Aorta (tissue), 5 donors: ENCODE measurements around the gene ATF2. TPM values are rescaled to one million over a fixed set of nuclear protein-coding genes. Genes with fewer than 3 reads are reported as not detected.

ENCODE experiments used
- ATAC-seq: fragments of 200-7000 bp; cut with Tn5 transposase; one replicate; pipeline ENCODE4 v1.9.1; 2022; ENCODE audit warnings: moderate library complexity; ENCODE audit not compliant: low FRiP score
- DNase-seq, 2 donors: peaks; one replicate each; pipeline ENCODE4 v3.0.0-alpha.2; 2020
- H3K27ac ChIP-seq, 2 donors: one replicate each; pipeline ENCODE4 v1.5.1; 2013; ENCODE audit warnings: low read length in 2 of 2, mild to moderate bottlenecking in 2 of 2, moderate library complexity in 2 of 2, control low read depth in 1 of 2, inconsistent platforms in 1 of 2, low read depth in 1 of 2
- H3K27me3 ChIP-seq, 2 donors: one replicate each; pipeline ENCODE4 v1.6.1; 2013; ENCODE audit warnings: control low read depth in 1 of 2, low read length in 1 of 2, mild to moderate bottlenecking in 1 of 2, moderate library complexity in 1 of 2; ENCODE audit not compliant: insufficient read depth in 2 of 2, control insufficient read depth in 1 of 2
- H3K36me3 ChIP-seq, 2 donors: one replicate each; pipeline ENCODE4 v1.6.1; 2013; ENCODE audit warnings: control low read depth in 1 of 2, low read length in 1 of 2, mild to moderate bottlenecking in 1 of 2; ENCODE audit not compliant: insufficient read depth in 2 of 2, control insufficient read depth in 1 of 2
- H3K4me1 ChIP-seq, 2 donors: one replicate each; pipeline ENCODE4 v1.6.1; 2013; ENCODE audit warnings: low read length in 2 of 2, control low read depth in 1 of 2, mild to moderate bottlenecking in 1 of 2, moderate library complexity in 1 of 2; ENCODE audit not compliant: insufficient read depth in 2 of 2, control insufficient read depth in 1 of 2
- H3K4me3 ChIP-seq, 2 donors: one replicate each; pipeline ENCODE4 v1.5.1; 2013; ENCODE audit warnings: low read length in 2 of 2, control low read depth in 1 of 2, mild to moderate bottlenecking in 1 of 2
- H3K9me3 ChIP-seq: one replicate; pipeline ENCODE4 v1.6.1; 2013; ENCODE audit warnings: mild to moderate bottlenecking, low read length; ENCODE audit not compliant: control insufficient read depth
- WGBS, 2 donors: extraction: QIAGEN DNeasy Blood & Tissue Kit; methylation state at CpG; one replicate each; pipeline ENCODE4 v1.1.7; 2013; 5-methylcytosine and 5-hydroxymethylcytosine counted together
- intact Hi-C, 2 donors: fragments of 100-400 bp; cut with DNase I; formaldehyde crosslinking; loops; one replicate each; pipeline versions ENCODE4 v1.14.2 to v1.15.0; 2022
- microRNA-seq, 2 donors: library from miRNA; unstranded; fragments of <30 nt; microRNA quantifications; one replicate each; pipeline ENCODE4 v1.2.0, GENCODE V29; 2020
- polyA plus RNA-seq, 2 donors: library from polyadenylated mRNA; stranded (reverse); fragments of 200-250 nt; gene quantifications; one replicate each; pipeline ENCODE4 v1.2.3, GENCODE V29; 2013
- total RNA-seq, 2 donors: library from RNA; stranded (reverse); fragmentation: NEBNext Ultra II Directional; extraction: Animal tissue kit (Norgen Biotek cat#: 25700); gene quantifications; one replicate each; pipeline ENCODE4 v1.2.1, GENCODE V29; 2021
- donor health status: healthy with polysubstance abuse.
- donor health status: Bipolar disorder and iron deficiency.
- donor health status: DM: no; HTN: no; CAD: no.
- donor health status: DM: no; HTN: no; CAD: no.
- donor health status: DM: yes; HTN: yes; CAD: no.

The ATF2 gene
- total and polyA plus RNA-seq, 4 donors, result 17.3 to 72.0 (median 40.9) TPM

GRCh38 chr2:175022923-175023322, 145.1 kb downstream of the ATF2 start:
- intact Hi-C loops, result no loop called here
- WGBS, 2 donors, result 86 to 87% methylated on average over 3 of the region's 3 CpGs
- no peak for ATAC-seq

More at GRCh38 chr2:175022923-175023322, 145.1 kb downstream of the ATF2 start:
- no peak overlapping the region for H3K27ac ChIP-seq
- H3K4me3 ChIP-seq, result no peak overlapping the region
- no peaks in the 10 kb centered on the region for H3K9me3 ChIP-seq
- no peaks in the 10 kb centered on the region for H3K36me3 ChIP-seq
- no peak for DNase-seq
- H3K4me1 ChIP-seq, result peaks cover 0 to 2% of the 10 kb centered on the region in 2 donors
- no peaks in the 10 kb centered on the region for H3K27me3 ChIP-seq

Small RNA genes lying within 50 kb of the gene (microRNA-seq; reads per million reads assigned to microRNA genes)
- 0 to 5.0 reads per million in 2 donors for gene MIR933

Other genes with a start within 250 kb of the ATF2 start
- gene CHN1, start 162.8 kb downstream of the ATF2 start, total RNA-seq, result 10 to 100 TPM; 23.0 to 25.1 TPM
- gene CHN1, start 162.8 kb downstream of the ATF2 start, polyA plus RNA-seq, result 10 to 100 TPM; 18.8 to 29.8 TPM
- gene ATP5MC3, start 13.5 kb upstream of the ATF2 start, total RNA-seq, result 10 to 100 TPM; 89.7 to 89.9 TPM
- 100 to 1,000 TPM; 146 to 238 TPM for gene ATP5MC3, start 13.5 kb upstream of the ATF2 start, polyA plus RNA-seq